Neuronal stem cell (in vitro differentiated cells): Measurements from ENCODE around the gene NDNF.

Experiments used
- DNase-seq: peaks from one replicate; pipeline ENCODE4 v3.0.0-alpha.2; 2013; ENCODE audit warnings: low spot score
- H2AFZ ChIP-seq: one replicate; pipeline ENCODE4 v1.6.1; 2013; ENCODE audit warnings: mild to moderate bottlenecking, low read length, inconsistent platforms
- H2AK5ac ChIP-seq: 2 replicates; pipeline ENCODE4 v1.6.1; 2013; ENCODE audit warnings: low read depth, mild to moderate bottlenecking, inconsistent platforms, low read length, moderate library complexity, mixed read lengths
- H2BK120ac ChIP-seq: 2 replicates; pipeline ENCODE4 v1.6.1; 2013; ENCODE audit warnings: low read depth, mild to moderate bottlenecking, inconsistent platforms, low read length, moderate library complexity, mixed read lengths
- H2BK12ac ChIP-seq: one replicate; pipeline ENCODE4 v1.6.1; 2013; ENCODE audit warnings: low read length, inconsistent platforms
- H2BK15ac ChIP-seq: 2 replicates; pipeline ENCODE4 v1.6.1; 2013; ENCODE audit warnings: mild to moderate bottlenecking, low read length, inconsistent platforms, mixed read lengths
- H2BK5ac ChIP-seq: one replicate; pipeline ENCODE4 v1.6.1; 2013; ENCODE audit warnings: inconsistent platforms, mild to moderate bottlenecking, low read length, moderate library complexity
- H3K14ac ChIP-seq: one replicate; pipeline ENCODE4 v1.6.1; 2013; ENCODE audit warnings: low read length, inconsistent platforms
- H3K18ac ChIP-seq: 2 replicates; pipeline ENCODE4 v1.6.1; 2013; ENCODE audit warnings: low read length, inconsistent platforms
- H3K23ac ChIP-seq: 2 replicates; pipeline ENCODE4 v1.6.1; 2013; ENCODE audit warnings: low read depth, mild to moderate bottlenecking, mixed read lengths, low read length, inconsistent platforms; ENCODE audit not compliant: poor library complexity
- H3K27ac ChIP-seq: replicated peaks from 3 replicates; pipeline ENCODE4 v1.5.1; 2013; ENCODE audit warnings: low read length, inconsistent platforms
- H3K27me3 ChIP-seq, 3 experiments: 2 replicates each; pipeline ENCODE4 v1.6.1; 2013; ENCODE audit warnings: low read length in 3 of 3, mild to moderate bottlenecking in 2 of 3, inconsistent platforms in 1 of 3, low read depth in 1 of 3, mixed read lengths in 1 of 3, moderate library complexity in 1 of 3; ENCODE audit not compliant: control insufficient read depth in 3 of 3, insufficient read depth in 3 of 3
- H3K36me3 ChIP-seq, 2 donors: replicated peaks in 1 of 2; 2 replicates each; pipeline ENCODE4 v1.6.1; 2013; ENCODE audit warnings: low read length in 2 of 2; ENCODE audit not compliant: control insufficient read depth in 2 of 2, insufficient read depth in 2 of 2
- H3K4ac ChIP-seq: 2 replicates; pipeline ENCODE4 v1.6.1; 2013; ENCODE audit warnings: inconsistent platforms, mild to moderate bottlenecking, low read length, moderate library complexity
- H3K4me1 ChIP-seq, 2 donors: 1 replicate in 1 of 2; 2 replicates in 1 of 2; pipeline ENCODE4 v1.6.1; 2013; ENCODE audit warnings: low read length in 2 of 2, low read depth in 1 of 2; ENCODE audit not compliant: control insufficient read depth in 2 of 2, insufficient read depth in 1 of 2
- H3K4me2 ChIP-seq: one replicate; pipeline ENCODE4 v1.6.1; 2013; ENCODE audit warnings: mild to moderate bottlenecking, low read length, inconsistent platforms; ENCODE audit not compliant: insufficient read depth, poor library complexity, severe bottlenecking
- H3K4me3 ChIP-seq, 2 donors: 2 replicates each; pipeline ENCODE4 v1.5.1; 2013; ENCODE audit warnings: low read length in 2 of 2, mild to moderate bottlenecking in 2 of 2, inconsistent platforms in 1 of 2, moderate library complexity in 1 of 2
- H3K79me1 ChIP-seq: one replicate; pipeline ENCODE4 v1.6.1; 2013; ENCODE audit warnings: low read depth, mild to moderate bottlenecking, inconsistent platforms, low read length, moderate library complexity
- H3K9ac ChIP-seq: one replicate; pipeline ENCODE4 v1.6.1; 2013; ENCODE audit warnings: mild to moderate bottlenecking, low read depth, low read length, inconsistent platforms; ENCODE audit not compliant: poor library complexity
- H3K9me3 ChIP-seq, 2 donors: replicated peaks in 1 of 2; 2 replicates each; pipeline versions ENCODE3 to v1.6.1; 2013; ENCODE audit warnings: low read length in 2 of 2, mild to moderate bottlenecking in 2 of 2, inconsistent platforms in 1 of 2, low read depth in 1 of 2, mixed read lengths in 1 of 2, moderate library complexity in 1 of 2; ENCODE audit not compliant: control insufficient read depth in 2 of 2, insufficient read depth in 1 of 2
- H4K8ac ChIP-seq: one replicate; pipeline ENCODE4 v1.6.1; 2013; ENCODE audit warnings: low read depth, mild to moderate bottlenecking, inconsistent platforms, low read length, moderate library complexity
- H4K91ac ChIP-seq: one replicate; pipeline ENCODE4 v1.6.1; 2013; ENCODE audit warnings: low read length, low read depth, mild to moderate bottlenecking, inconsistent platforms; ENCODE audit not compliant: poor library complexity
- WGBS, 2 donors: extraction: QIAGEN DNeasy Blood & Tissue Kit; methylation state at CpG; one replicate each; pipeline ENCODE4 v1.1.7; 2013; ENCODE audit warnings: missing lambda C conversion rate in 2 of 2, mixed read lengths in 1 of 2; ENCODE audit not compliant: insufficient read length in 2 of 2, insufficient replicate concordance in 1 of 2; ENCODE audit errors: extremely low coverage in 2 of 2; 5-methylcytosine and 5-hydroxymethylcytosine counted together

Gene NDNF

DNA sequence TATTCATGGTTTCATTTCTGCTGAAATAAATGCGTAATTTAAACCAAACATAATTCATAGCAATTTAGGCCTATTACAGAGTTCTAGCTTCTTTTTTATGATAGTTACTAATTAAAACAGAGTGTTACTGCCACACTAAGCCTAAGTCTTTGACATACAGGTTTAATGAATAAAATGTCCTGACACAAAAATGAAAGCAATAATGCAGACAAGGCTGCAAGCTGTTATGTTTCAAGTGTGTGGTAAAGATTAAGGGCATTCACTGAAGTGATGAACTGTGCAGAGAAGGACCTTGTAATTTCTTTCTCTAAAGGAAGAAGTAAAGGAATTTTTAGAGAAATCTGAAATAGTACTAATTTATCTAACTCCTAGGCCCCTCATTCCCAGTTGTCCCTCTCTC, 2.9 kb downstream of the NDNF start:
- H3K4me3 ChIP-seq: no peak overlapping the region
- H3K79me1 ChIP-seq: peaks cover 2% of the 10 kb centered on the region
- H2AFZ ChIP-seq: no peak overlapping the region
- H3K9ac ChIP-seq: no peak overlapping the region
- H3K9me3 ChIP-seq: no peaks in the 10 kb centered on the region
- no peak overlapping the region for H2BK15ac ChIP-seq
- no peak overlapping the region for H4K8ac ChIP-seq
- peaks cover 0 to 9% (median 5%) of the 10 kb centered on the region in 3 experiments for H3K27me3 ChIP-seq
- H3K4ac ChIP-seq: no peak overlapping the region
- no peak for DNase-seq
- H3K18ac ChIP-seq: no peak overlapping the region
- no peak overlapping the region for H3K23ac ChIP-seq
- no peak overlapping the region for H2AK5ac ChIP-seq
- no peak overlapping the region for H2BK120ac ChIP-seq
- no peak overlapping the region for H2BK12ac ChIP-seq
- WGBS, 2 donors: no CpG with 5 or more reads among the region's 1 CpG
- H3K27ac ChIP-seq: no peak overlapping the region
- H3K4me1 ChIP-seq: peaks cover 1 to 13% of the 10 kb centered on the region in 2 donors
- H2BK5ac ChIP-seq: no peak overlapping the region
- no peak overlapping the region for H3K14ac ChIP-seq
- H3K36me3 ChIP-seq: no peaks in the 10 kb centered on the region
- H3K4me2 ChIP-seq: no peak overlapping the region
- H4K91ac ChIP-seq: no peak overlapping the region

DNA sequence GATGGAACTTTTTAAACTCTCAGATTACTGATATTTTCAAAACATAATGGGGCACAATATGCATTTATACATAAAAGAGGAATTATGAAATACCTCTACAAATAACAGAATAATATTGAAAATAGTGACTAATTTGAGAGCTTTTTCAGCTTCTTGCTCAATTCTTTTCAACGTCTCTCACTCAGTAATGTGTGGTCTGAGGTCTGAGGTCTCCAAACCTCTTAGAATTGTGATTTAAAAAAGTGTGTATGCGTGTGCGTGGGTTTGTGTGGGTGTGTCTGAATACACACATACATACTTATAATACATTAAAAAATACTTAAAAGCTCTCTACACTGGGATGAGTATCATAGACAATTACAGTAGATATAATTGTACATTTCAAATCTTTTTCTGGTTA, 7.9 kb downstream of the NDNF start:
- WGBS, 2 donors: no CpG with 5 or more reads among the region's 3 CpGs
- Histone ChIP-seq H3K18ac (no peak overlapping the region), H3K27me3 (no peaks in the 10 kb centered on the region), H3K4me1 (peaks cover 1 to 3% of the 10 kb centered on the region in 2 donors), H3K79me1 (peaks cover 2% of the 10 kb centered on the region), H2BK12ac (no peak overlapping the region), H4K91ac (no peak overlapping the region), H3K9me3 (no peaks in the 10 kb centered on the region), H3K4me2 (no peak overlapping the region), H3K23ac (no peak overlapping the region), H2AFZ (no peak overlapping the region), H2BK120ac (no peak overlapping the region), H3K9ac (no peak overlapping the region), H2BK15ac (no peak overlapping the region), H4K8ac (no peak overlapping the region), H2AK5ac (no peak overlapping the region), H2BK5ac (no peak overlapping the region), H3K4me3 (no peak overlapping the region), H3K36me3 (no peaks in the 10 kb centered on the region), H3K4ac (no peak overlapping the region), H3K27ac (no peak overlapping the region), H3K14ac (no peak overlapping the region)
- DNase-seq: no peak

DNA sequence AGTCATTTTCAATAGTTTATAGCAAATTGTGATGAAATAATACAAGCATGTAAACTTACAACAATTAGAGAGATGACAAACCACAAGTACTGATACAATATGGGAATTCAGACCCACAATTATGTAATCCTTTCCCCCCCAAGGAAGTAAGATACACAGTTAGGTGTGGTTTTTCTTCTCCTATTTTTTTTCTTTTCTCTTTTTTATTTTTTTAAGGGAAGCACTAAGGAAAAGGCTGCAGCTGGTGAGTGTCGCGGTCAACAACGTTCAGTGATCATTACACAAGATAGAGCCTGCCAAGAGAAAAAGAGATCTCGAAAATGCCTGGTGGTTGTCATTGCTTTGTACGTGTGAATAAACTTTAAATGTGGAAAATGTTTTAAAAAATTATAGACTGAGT, 9.8 kb downstream of the NDNF start:
- WGBS, 2 donors: no CpG with 5 or more reads among the region's 5 CpGs

GRCh38 chr4:121061861-121062260, 10.5 kb downstream of the NDNF start:
- no CpG with 5 or more reads among the region's 3 CpGs for WGBS, 2 donors
- no peak for DNase-seq
- H3K27ac ChIP-seq: no peak overlapping the region
- H3K14ac ChIP-seq: no peak overlapping the region
- no peak overlapping the region for H3K18ac ChIP-seq
- no peak overlapping the region for H4K91ac ChIP-seq
- no peak overlapping the region for H2AK5ac ChIP-seq
- H3K4me1 ChIP-seq: peaks cover 0 to 2% of the 10 kb centered on the region in 2 donors
- H3K36me3 ChIP-seq: no peaks in the 10 kb centered on the region
- H2BK120ac ChIP-seq: no peak overlapping the region
- no peak overlapping the region for H4K8ac ChIP-seq
- H3K9me3 ChIP-seq: no peaks in the 10 kb centered on the region
- no peak overlapping the region for H2BK5ac ChIP-seq
- H3K79me1 ChIP-seq: no peaks in the 10 kb centered on the region
- no peak overlapping the region for H3K4ac ChIP-seq
- no peaks in the 10 kb centered on the region for H3K27me3 ChIP-seq
- H2BK12ac ChIP-seq: no peak overlapping the region
- no peak overlapping the region for H2BK15ac ChIP-seq
- H3K9ac ChIP-seq: no peak overlapping the region
- H3K4me3 ChIP-seq: no peak overlapping the region
- H3K23ac ChIP-seq: no peak overlapping the region
- no peak overlapping the region for H2AFZ ChIP-seq
- H3K4me2 ChIP-seq: no peak overlapping the region

More for the DNA sequence above, 9.8 kb downstream of the NDNF start:
- H2AK5ac ChIP-seq: no peak overlapping the region
- no peak overlapping the region for H3K14ac ChIP-seq
- H3K79me1 ChIP-seq: no peaks in the 10 kb centered on the region
- no peak overlapping the region for H2BK15ac ChIP-seq
- no peak overlapping the region for H2BK12ac ChIP-seq
- no peak overlapping the region for H4K8ac ChIP-seq
- H3K4me3 ChIP-seq: no peak overlapping the region
- H3K4me2 ChIP-seq: no peak overlapping the region
- H3K36me3 ChIP-seq: no peaks in the 10 kb centered on the region
- no peak overlapping the region for H4K91ac ChIP-seq
- no peak overlapping the region for H2BK5ac ChIP-seq
- H3K4me1 ChIP-seq: no peaks in the 10 kb centered on the region
- no peaks in the 10 kb centered on the region for H3K27me3 ChIP-seq
- no peak overlapping the region for H3K4ac ChIP-seq
- no peak overlapping the region for H2BK120ac ChIP-seq
- no peak overlapping the region for H3K9ac ChIP-seq
- no peak for DNase-seq
- H3K18ac ChIP-seq: no peak overlapping the region
- no peaks in the 10 kb centered on the region for H3K9me3 ChIP-seq
- H3K23ac ChIP-seq: no peak overlapping the region
- no peak overlapping the region for H3K27ac ChIP-seq
- H2AFZ ChIP-seq: no peak overlapping the region
